CD14-positive monocyte (primary cell): Measurements from ENCODE around the gene MAPK8IP1. TPM values are rescaled to one million over a fixed set of nuclear protein-coding genes. Genes with fewer than 3 reads are reported as not detected.

ENCODE experiments used
- DNase-seq, 3 donors: peaks; one replicate each; pipeline ENCODE4 v3.0.0-alpha.2; 2011 to 2022
- H2AFZ ChIP-seq: 2 replicates; pipeline ENCODE4 v1.6.0; 2012; ENCODE audit warnings: mild to moderate bottlenecking, low read depth, low read length, inconsistent platforms; ENCODE audit not compliant: insufficient read depth, poor library complexity, severe bottlenecking
- H3K27ac ChIP-seq, 2 donors: 1 replicate in 1 of 2; 2 replicates in 1 of 2; pipeline ENCODE4 v1.5.1; 2012 to 2013; ENCODE audit warnings: low read length in 2 of 2, control low read depth in 1 of 2, inconsistent platforms in 1 of 2, low read depth in 1 of 2, mild to moderate bottlenecking in 1 of 2
- H3K27me3 ChIP-seq, 2 donors: one replicate each; pipeline versions ENCODE4 v1.6.0 to v1.6.1; 2011 to 2013; ENCODE audit warnings: low read length in 2 of 2; ENCODE audit not compliant: control insufficient read depth in 2 of 2, insufficient read depth in 2 of 2
- H3K36me3 ChIP-seq, 2 donors: replicated peaks in 1 of 2; 1 replicate in 1 of 2; 2 replicates in 1 of 2; pipeline versions ENCODE4 v1.5.1 to v1.6.1; 2012 to 2013; ENCODE audit warnings: low read length in 2 of 2, control low read depth in 1 of 2, inconsistent platforms in 1 of 2, mild to moderate bottlenecking in 1 of 2; ENCODE audit not compliant: insufficient read depth in 2 of 2, control insufficient read depth in 1 of 2
- H3K4me1 ChIP-seq, 2 donors: 1 replicate in 1 of 2; 2 replicates in 1 of 2; pipeline versions ENCODE4 v1.5.1 to v1.6.1; 2012 to 2013; ENCODE audit warnings: low read length in 2 of 2, control low read depth in 1 of 2, inconsistent platforms in 1 of 2, mild to moderate bottlenecking in 1 of 2, moderate library complexity in 1 of 2; ENCODE audit not compliant: insufficient read depth in 2 of 2, control insufficient read depth in 1 of 2
- H3K4me2 ChIP-seq: replicated peaks from 2 replicates; pipeline ENCODE3; 2012; ENCODE audit warnings: low read length, moderate library complexity, mild to moderate bottlenecking; ENCODE audit not compliant: poor library complexity, severe bottlenecking; ENCODE audit errors: extremely low read depth
- H3K4me3 ChIP-seq, 3 experiments: fragments of 200-600 bp in 1 of 3; sonication (generic) in 1 of 3; replicated peaks in 1 of 3; 1 replicate in 2 of 3; 2 replicates in 1 of 3; pipeline ENCODE4 v1.5.1; 2011 to 2013; ENCODE audit warnings: low read length in 3 of 3, mild to moderate bottlenecking in 3 of 3, control low read depth in 2 of 3, low read depth in 2 of 3, inconsistent platforms in 1 of 3, moderate library complexity in 1 of 3
- H3K79me2 ChIP-seq: 2 replicates; pipeline ENCODE4 v1.6.0; 2012; ENCODE audit warnings: mild to moderate bottlenecking, control low read depth, inconsistent platforms, low read length, moderate library complexity; ENCODE audit not compliant: insufficient read depth
- H3K9ac ChIP-seq: 2 replicates; pipeline ENCODE4 v1.6.0; 2017; ENCODE audit warnings: low read length, mild to moderate bottlenecking; ENCODE audit not compliant: insufficient read depth, poor library complexity, severe bottlenecking
- H3K9me3 ChIP-seq, 2 donors: replicated peaks in 1 of 2; 1 replicate in 1 of 2; 2 replicates in 1 of 2; pipeline versions ENCODE4 v1.5.1 to v1.6.1; 2012 to 2013; ENCODE audit warnings: low read length in 2 of 2, control low read depth in 1 of 2; ENCODE audit not compliant: control insufficient read depth in 1 of 2, insufficient read depth in 1 of 2
- H4K20me1 ChIP-seq: 2 replicates; pipeline ENCODE4 v1.6.0; 2012; ENCODE audit warnings: mild to moderate bottlenecking, low read length, control low read depth, moderate library complexity; ENCODE audit not compliant: insufficient read depth
- H3K27ac Mint-ChIP-seq, 7 donors: one replicate each; pipeline ENCODE4 v1.8.0; 2020; ENCODE audit warnings: mild to moderate bottlenecking in 7 of 7, mixed read lengths in 7 of 7, moderate library complexity in 6 of 7, inconsistent platforms in 2 of 7
- H3K27me3 Mint-ChIP-seq, 3 donors: one replicate each; pipeline ENCODE4 v1.8.0; 2021 to 2022; ENCODE audit warnings: low read depth in 3 of 3, mild to moderate bottlenecking in 3 of 3, mixed read lengths in 3 of 3, moderate library complexity in 3 of 3, inconsistent platforms in 1 of 3
- H3K36me3 Mint-ChIP-seq, 2 donors: one replicate each; pipeline ENCODE4 v1.8.0; 2020; ENCODE audit warnings: mixed read lengths in 2 of 2, inconsistent platforms in 1 of 2, mild to moderate bottlenecking in 1 of 2
- H3K4me1 Mint-ChIP-seq: one replicate; pipeline ENCODE4 v1.8.0; 2020; ENCODE audit warnings: mild to moderate bottlenecking, mixed read lengths
- H3K4me3 Mint-ChIP-seq, 2 donors: one replicate each; pipeline ENCODE4 v1.8.0; 2020; ENCODE audit warnings: mild to moderate bottlenecking in 2 of 2, mixed read lengths in 2 of 2, moderate library complexity in 1 of 2
- H3K9me3 Mint-ChIP-seq, 7 donors: one replicate each; pipeline ENCODE4 v1.8.0; 2020 to 2022; ENCODE audit warnings: mixed read lengths in 7 of 7, mild to moderate bottlenecking in 6 of 7, moderate library complexity in 6 of 7, inconsistent platforms in 2 of 7
- CTCF ChIP-seq: fragments of 200-600 bp; IDR thresholded peaks from one replicate; pipeline ENCODE4 v1.8.0; 2022; ENCODE audit warnings: antibody characterized with exemption, mild to moderate bottlenecking
- WGBS: methylation state at CpG from one replicate; pipeline ENCODE4 v1.1.5; 2013; ENCODE audit warnings: missing lambda C conversion rate; ENCODE audit not compliant: insufficient coverage; 5-methylcytosine and 5-hydroxymethylcytosine counted together
- intact Hi-C, 2 donors: fragments of 100-400 bp; cut with micrococcal nuclease; formaldehyde crosslinking; loops; one replicate each; pipeline versions ENCODE4 v1.15.0 to v1.15.1; 2023
- polyA plus RNA-seq, 3 donors: library from polyadenylated mRNA; depleted of rRNA in 1 of 3; unstranded in 2 of 3; stranded (reverse) in 1 of 3; fragments of 300-500 nt in 2 of 3; fragments of >200 nt in 1 of 3; fragmentation: Illumina TruSeq in 2 of 3; gene quantifications; 1 replicate in 2 of 3; 2 replicates in 1 of 3; pipeline ENCODE4 v1.2.3, GENCODE V29; 2012 to 2021

The MAPK8IP1 gene
- polyA plus RNA-seq, 3 donors, result 0.93 TPM; not detected in 2

- Histone ChIP-seq H3K4me2 (no peak overlapping the region), H4K20me1 (peaks cover 25% of the 10 kb centered on the region), H3K36me3 (no peaks in the 10 kb centered on the region), H3K4me3 (no peak overlapping the region), H3K4me1 (peaks cover 26 to 38% of the 10 kb centered on the region in 2 donors), H3K9me3 (no peaks in the 10 kb centered on the region), H3K9ac (no peak overlapping the region), H3K27ac (no peak overlapping the region), H2AFZ (no peak overlapping the region), H3K27me3 (peaks cover 6 to 22% of the 10 kb centered on the region in 2 donors), H3K79me2 (peaks cover 7% of the 10 kb centered on the region)
- Mint-ChIP-seq H3K36me3 (peaks cover 9 to 16% of the 10 kb centered on the region in 2 donors), H3K27ac (no peak overlapping the region), H3K9me3 (peaks cover 0 to 10% (median 6%) of the 10 kb centered on the region in 7 donors), H3K4me1 (peaks cover 42% of the 10 kb centered on the region), H3K27me3 (peaks cover 19 to 31% (median 27%) of the 10 kb centered on the region in 3 donors), H3K4me3 (no peak overlapping the region)
- 100% methylated on average over 8 of the region's 12 CpGs for whole genome bisulfite sequencing
- no peak for DNase-seq
- intact Hi-C loops, result no loop called here
- no peak for TF ChIP-seq CTCF
Measured at GRCh38 chr11:45926001-45926401, 40.5 kb downstream of the MAPK8IP1 start.

DNA sequence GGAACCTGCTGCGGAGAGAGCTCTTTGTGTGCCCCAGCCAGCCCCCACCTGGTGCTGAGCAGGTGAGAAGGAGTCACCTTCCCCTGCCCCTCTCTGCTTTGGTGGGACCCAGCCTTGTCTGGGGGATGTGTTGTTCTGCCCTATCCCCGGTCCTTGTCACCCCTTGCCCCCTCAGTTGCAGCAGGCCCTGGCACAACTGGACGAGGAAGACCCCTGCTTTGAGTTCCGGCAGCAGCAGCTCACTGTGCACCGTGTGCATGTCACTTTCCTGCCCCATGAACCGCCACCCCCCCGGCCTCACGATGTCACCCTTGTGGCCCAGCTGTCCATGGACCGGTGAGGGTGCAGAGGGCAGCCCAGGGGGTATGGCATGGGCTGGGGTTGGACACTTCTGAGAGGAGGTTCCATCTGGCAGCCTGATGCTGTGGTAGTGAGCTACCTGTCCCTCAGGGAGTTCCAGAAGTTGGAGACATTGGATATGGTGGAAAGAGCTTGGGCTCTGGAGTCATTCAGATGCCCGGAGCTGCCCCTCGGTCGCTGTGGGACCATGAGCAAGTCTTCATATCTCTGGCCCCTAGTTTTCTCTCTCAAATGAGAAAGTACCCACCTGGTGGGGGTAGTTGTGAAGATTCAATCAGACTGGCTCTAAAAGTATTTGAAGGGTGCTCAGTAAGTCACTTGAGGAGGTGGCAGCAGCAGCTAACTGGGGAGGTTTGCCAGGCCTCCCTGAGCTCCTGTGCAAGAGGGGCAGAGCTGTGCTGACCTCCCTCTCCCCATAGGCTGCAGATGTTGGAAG is 41.3 kb downstream of the MAPK8IP1 start:
- Histone ChIP-seq H3K4me2 (no peak overlapping the region), H3K79me2 (peaks cover 13% of the 10 kb centered on the region), H3K27me3 (peaks cover 6 to 15% of the 10 kb centered on the region in 2 donors), H3K9me3 (no peaks in the 10 kb centered on the region), H3K4me3 (no peak overlapping the region), H3K9ac (no peak overlapping the region), H3K36me3 (peaks cover 6 to 7% of the 10 kb centered on the region in 2 donors), H4K20me1 (peaks cover 32% of the 10 kb centered on the region), H2AFZ (no peak overlapping the region), H3K27ac (no peak overlapping the region), H3K4me1 (peaks cover 33 to 43% of the 10 kb centered on the region in 2 donors)
- H3K27me3 Mint-ChIP-seq, result peaks cover 13 to 23% (median 22%) of the 10 kb centered on the region in 3 donors
- no peak overlapping the region for H3K4me3 Mint-ChIP-seq
- no peak for TF ChIP-seq CTCF
- H3K4me1 Mint-ChIP-seq, result peaks cover 44% of the 10 kb centered on the region
- 90% methylated on average over 7 of the region's 12 CpGs for WGBS
- DNase-seq, result peak in 1 of 3 donors; percentile 4
- H3K9me3 Mint-ChIP-seq, result peaks cover 0 to 6% (median 4%) of the 10 kb centered on the region in 7 donors
- intact Hi-C loops, result no loop called here
- H3K36me3 Mint-ChIP-seq, result peaks cover 9 to 23% of the 10 kb centered on the region in 2 donors
- no peak overlapping the region for H3K27ac Mint-ChIP-seq
